Gastroesophageal sphincter (tissue), 3 donors: ENCODE measurements around the gene PLA2G4A.
A peak's percentile ranks its signal among the peaks of the same experiment; 100 is the strongest.

Experiments
- EP300 ChIP-seq: sonication (generic); formaldehyde crosslinking; IDR thresholded peaks from one replicate; pipeline ENCODE4 v1.6.1; 2017; ENCODE audit warnings: antibody characterized with exemption, mild to moderate bottlenecking
- POLR2A ChIP-seq, 2 donors: fragments of 450-650 bp; IDR thresholded peaks; one replicate each; pipeline ENCODE4 v1.6.1; 2017; ENCODE audit warnings: antibody characterized with exemption in 2 of 2, mild to moderate bottlenecking in 2 of 2, moderate library complexity in 1 of 2
- POLR2AphosphoS5 ChIP-seq: sonication (generic); formaldehyde crosslinking; IDR thresholded peaks from one replicate; pipeline ENCODE4 v1.6.1; 2017; ENCODE audit warnings: antibody characterized with exemption
- TF ChIP-seq, protein P1 (sequence below), 4 experiments: fragments of 200-600 bp in 2 of 4; fragments of 450-650 bp in 2 of 4; sonication (generic) in 1 of 4; IDR thresholded peaks; one replicate each; pipeline ENCODE4 v1.5.1; 2017 to 2019; ENCODE audit warnings: antibody characterized with exemption in 4 of 4, mild to moderate bottlenecking in 2 of 4, moderate library complexity in 2 of 4

GRCh38 chr1:186983327-186983726 is 154.6 kb downstream of the PLA2G4A start:
- TF ChIP-seq, protein P1, sequence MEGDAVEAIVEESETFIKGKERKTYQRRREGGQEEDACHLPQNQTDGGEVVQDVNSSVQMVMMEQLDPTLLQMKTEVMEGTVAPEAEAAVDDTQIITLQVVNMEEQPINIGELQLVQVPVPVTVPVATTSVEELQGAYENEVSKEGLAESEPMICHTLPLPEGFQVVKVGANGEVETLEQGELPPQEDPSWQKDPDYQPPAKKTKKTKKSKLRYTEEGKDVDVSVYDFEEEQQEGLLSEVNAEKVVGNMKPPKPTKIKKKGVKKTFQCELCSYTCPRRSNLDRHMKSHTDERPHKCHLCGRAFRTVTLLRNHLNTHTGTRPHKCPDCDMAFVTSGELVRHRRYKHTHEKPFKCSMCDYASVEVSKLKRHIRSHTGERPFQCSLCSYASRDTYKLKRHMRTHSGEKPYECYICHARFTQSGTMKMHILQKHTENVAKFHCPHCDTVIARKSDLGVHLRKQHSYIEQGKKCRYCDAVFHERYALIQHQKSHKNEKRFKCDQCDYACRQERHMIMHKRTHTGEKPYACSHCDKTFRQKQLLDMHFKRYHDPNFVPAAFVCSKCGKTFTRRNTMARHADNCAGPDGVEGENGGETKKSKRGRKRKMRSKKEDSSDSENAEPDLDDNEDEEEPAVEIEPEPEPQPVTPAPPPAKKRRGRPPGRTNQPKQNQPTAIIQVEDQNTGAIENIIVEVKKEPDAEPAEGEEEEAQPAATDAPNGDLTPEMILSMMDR (IDR thresholded peaks at IDR 0.05) = no peak
- peak; percentile 75 for TF ChIP-seq POLR2AphosphoS5
- TF ChIP-seq POLR2A (IDR thresholded peaks at IDR 0.05) = no peak
- TF ChIP-seq EP300 = no peak
